K562 (cell line): Measurements from ENCODE around the gene MIX23. TPM values are rescaled to one million over a fixed set of nuclear protein-coding genes. Genes with fewer than 3 reads are reported as not detected.

ENCODE experiments used
- CAMTA2 ChIP-seq: fragments of 250-450 bp; sonication (Bioruptor Pico); conservative IDR thresholded peaks from 2 replicates; pipeline ENCODE4 v1.5.1; 2022
- CBFA2T3 ChIP-seq: fragments of 450-650 bp; IDR thresholded peaks from 2 replicates; pipeline ENCODE4 v1.6.1; 2017
- CHD2 ChIP-seq: IDR thresholded peaks from 2 replicates; pipeline ENCODE4 v1.6.1; 2011; ENCODE audit warnings: low read depth, low read length
- E2F3 ChIP-seq: fragments of 250-450 bp; sonication (Bioruptor Pico); IDR thresholded peaks from 2 replicates; pipeline ENCODE4 v1.4.0; 2020; ENCODE audit warnings: mild to moderate bottlenecking
- EP400 ChIP-seq: fragments of 450-650 bp; IDR thresholded peaks from 2 replicates; pipeline ENCODE4 v1.6.1; 2017; ENCODE audit warnings: antibody characterized with exemption, mild to moderate bottlenecking, moderate library complexity
- ETV5 ChIP-seq: sonication (generic); formaldehyde crosslinking; IDR thresholded peaks from 2 replicates; pipeline ENCODE4 v1.4.0; 2020; ENCODE audit warnings: low read depth, mild to moderate bottlenecking, missing genetic modification reagents
- FIP1L1 ChIP-seq: fragments of 200-400 bp; formaldehyde crosslinking; IDR thresholded peaks from 2 replicates; pipeline ENCODE4 v1.6.1; 2018; ENCODE audit warnings: mild to moderate bottlenecking, low read depth, low read length; ENCODE audit not compliant: poor library complexity, severe bottlenecking
- GATAD2B ChIP-seq: fragments of 450-650 bp; IDR thresholded peaks from 2 replicates; pipeline ENCODE4 v1.6.1; 2017; ENCODE audit warnings: mild to moderate bottlenecking, borderline replicate concordance
- HNRNPH1 ChIP-seq: fragments of 200-400 bp; formaldehyde crosslinking; optimal IDR thresholded peaks from 2 replicates; pipeline ENCODE3; 2017; ENCODE audit warnings: low read depth, mild to moderate bottlenecking, low read length, moderate library complexity
- KDM2B ChIP-seq: fragments of 250-450 bp; sonication (Bioruptor Pico); IDR thresholded peaks from 2 replicates; pipeline ENCODE4 v1.8.0; 2021; ENCODE audit warnings: mild to moderate bottlenecking, moderate library complexity
- L3MBTL2 ChIP-seq: fragments of 450-650 bp; IDR thresholded peaks from 2 replicates; pipeline ENCODE4 v1.6.1; 2016; ENCODE audit warnings: mild to moderate bottlenecking, moderate library complexity
- PHF8 ChIP-seq: fragments of 200-600 bp; sonication (generic); IDR thresholded peaks from 2 replicates; pipeline ENCODE4 v1.6.1; 2012; ENCODE audit warnings: mixed run types, mild to moderate bottlenecking, inconsistent platforms, low read length, moderate library complexity, borderline replicate concordance
- RNF2 ChIP-seq: sonication (generic); IDR thresholded peaks from 2 replicates; pipeline ENCODE4 v1.6.1; 2016
- SMAD4 ChIP-seq: fragments of 250-450 bp; sonication (Bioruptor Pico); conservative IDR thresholded peaks from 2 replicates; pipeline ENCODE4 v1.8.0; 2021; ENCODE audit warnings: inconsistent platforms, mild to moderate bottlenecking, moderate library complexity
- SMARCC2 ChIP-seq: fragments of 450-650 bp; IDR thresholded peaks from 2 replicates; pipeline ENCODE4 v1.6.1; 2017; ENCODE audit warnings: antibody characterized with exemption, moderate library complexity, mild to moderate bottlenecking, low read depth
- THAP7 ChIP-seq: fragments of 250-450 bp; sonication (Bioruptor Pico); IDR thresholded peaks from 2 replicates; pipeline ENCODE4 v1.5.0; 2021
- THRB ChIP-seq: fragments of 450-650 bp; formaldehyde crosslinking; conservative IDR thresholded peaks from 2 replicates; pipeline ENCODE4 v1.4.0; 2022; ENCODE audit warnings: mild to moderate bottlenecking, missing genetic modification characterization
- ZNF3 ChIP-seq: fragments of 250-450 bp; sonication (Bioruptor Pico); IDR thresholded peaks from 2 replicates; pipeline ENCODE4 v1.5.0; 2021; ENCODE audit warnings: mild to moderate bottlenecking, moderate library complexity
- ZNF780A ChIP-seq: fragments of 250-450 bp; sonication (Bioruptor Pico); IDR thresholded peaks from 2 replicates; pipeline ENCODE4 v1.5.0; 2021; ENCODE audit warnings: mild to moderate bottlenecking
- polyA plus RNA-seq, 8 experiments: library from polyadenylated mRNA; depleted of rRNA in 4 of 8; stranded (reverse) in 5 of 8; unstranded in 3 of 8; fragments of >200 nt; fragmentation: Nextera tagmentation in 2 of 8; fragmentation: Illumina TruSeq in 1 of 8; extraction: Ambion mirVana in 2 of 8; extraction: Trizol in 1 of 8; gene quantifications; 2 replicates each; pipeline versions ENCODE4 v1.2.1 to v1.2.3, GENCODE V29; 2011 to 2014; ENCODE audit warnings: inconsistent platforms in 1 of 8, missing spikeins in 1 of 8
- total RNA-seq, 7 experiments: library from RNA; depleted of rRNA in 6 of 7; stranded (reverse); fragments of >200 nt in 6 of 7; fragmentation: Illumina TruSeq in 2 of 7; extraction: Trizol in 2 of 7; gene quantifications; 2 replicates each; pipeline versions ENCODE4 v1.2.1 to v1.2.3, GENCODE V29; 2011 to 2021; ENCODE audit warnings: low replicate concordance in 1 of 7
- TF ChIP-seq, protein P1 (sequence below): fragments of 250-450 bp; sonication (Bioruptor Pico); IDR thresholded peaks from 2 replicates; pipeline ENCODE4 v1.5.0; 2021; ENCODE audit warnings: mild to moderate bottlenecking, borderline replicate concordance
- TF ChIP-seq, protein P2 (sequence below): sonication (generic); formaldehyde crosslinking; IDR thresholded peaks from 2 replicates; pipeline ENCODE4 v1.8.0; 2023; ENCODE audit warnings: mild to moderate bottlenecking, missing genetic modification reagents

Gene MIX23
- total and polyA plus RNA-seq, 9 of the 15 experiments (the other 6 are each of a cell fraction or from before 2014, with no cell fraction given) = 45.5 to 185 (median 106) TPM

DNA sequence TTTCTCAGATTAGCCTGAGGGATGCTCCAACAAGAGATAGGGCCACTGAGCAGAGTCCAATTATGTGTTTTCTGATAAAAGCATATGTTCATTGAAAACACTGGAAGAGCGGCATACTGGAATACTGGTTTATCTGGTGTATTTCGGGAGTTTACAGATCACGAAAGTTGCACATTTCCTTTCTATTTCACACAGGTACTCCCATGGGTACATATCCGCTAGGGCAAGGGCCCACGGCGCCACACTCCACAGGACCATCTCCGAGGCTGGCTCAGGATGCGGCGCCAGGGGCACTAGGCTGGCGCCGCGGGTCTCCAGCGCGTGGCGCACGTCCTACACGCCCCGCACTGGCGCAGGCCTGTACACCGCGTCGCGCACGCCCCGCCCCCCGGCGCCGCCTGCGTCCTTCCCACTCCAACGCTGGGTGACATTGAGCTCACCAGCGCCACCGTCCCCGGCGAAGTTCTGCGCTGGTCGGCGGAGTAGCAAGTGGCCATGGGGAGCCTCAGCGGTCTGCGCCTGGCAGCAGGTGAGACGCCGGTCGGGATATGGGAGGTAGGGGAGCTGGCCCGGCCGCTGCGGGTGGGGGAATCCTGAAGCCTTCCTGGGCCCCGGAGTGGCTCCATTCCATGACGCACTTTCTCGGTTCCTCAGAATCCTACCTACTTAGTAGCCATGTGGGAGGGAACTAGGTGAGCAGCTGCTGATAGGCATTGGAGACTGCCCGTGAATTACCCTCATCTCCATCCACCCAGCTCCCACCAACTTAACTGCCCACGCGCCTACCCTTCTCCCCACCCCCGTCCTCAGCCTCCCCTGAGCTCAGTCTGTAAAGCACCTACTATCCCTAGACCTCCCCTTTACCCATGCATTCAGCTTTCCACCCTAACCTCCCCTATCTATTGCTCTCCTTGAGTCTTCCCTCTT is 1.0 kb upstream of the MIX23 start, which contains the start of gene FAM162A (continued):
- no peak for TF ChIP-seq CBFA2T3
- TF ChIP-seq, protein P1, sequence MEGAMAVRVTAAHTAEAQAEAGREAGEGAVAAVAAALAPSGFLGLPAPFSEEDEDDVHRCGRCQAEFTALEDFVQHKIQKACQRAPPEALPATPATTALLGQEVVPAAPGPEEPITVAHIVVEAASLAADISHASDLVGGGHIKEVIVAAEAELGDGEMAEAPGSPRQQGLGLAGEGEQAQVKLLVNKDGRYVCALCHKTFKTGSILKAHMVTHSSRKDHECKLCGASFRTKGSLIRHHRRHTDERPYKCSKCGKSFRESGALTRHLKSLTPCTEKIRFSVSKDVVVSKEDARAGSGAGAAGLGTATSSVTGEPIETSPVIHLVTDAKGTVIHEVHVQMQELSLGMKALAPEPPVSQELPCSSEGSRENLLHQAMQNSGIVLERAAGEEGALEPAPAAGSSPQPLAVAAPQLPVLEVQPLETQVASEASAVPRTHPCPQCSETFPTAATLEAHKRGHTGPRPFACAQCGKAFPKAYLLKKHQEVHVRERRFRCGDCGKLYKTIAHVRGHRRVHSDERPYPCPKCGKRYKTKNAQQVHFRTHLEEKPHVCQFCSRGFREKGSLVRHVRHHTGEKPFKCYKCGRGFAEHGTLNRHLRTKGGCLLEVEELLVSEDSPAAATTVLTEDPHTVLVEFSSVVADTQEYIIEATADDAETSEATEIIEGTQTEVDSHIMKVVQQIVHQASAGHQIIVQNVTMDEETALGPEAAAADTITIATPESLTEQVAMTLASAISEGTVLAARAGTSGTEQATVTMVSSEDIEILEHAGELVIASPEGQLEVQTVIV (CRISPR knock-in tag) = no peak
- 0 out of 2 replicates have a peak, but pooled peaks have one; percentile 50 for TF ChIP-seq GATAD2B
- no peak for TF ChIP-seq ETV5 (CRISPR knock-in tag)
- no peak for TF ChIP-seq ZNF3 (CRISPR knock-in tag)
- TF ChIP-seq EP400 = peak; percentile 76; the same call in 1 of the 2 replicates
- TF ChIP-seq THAP7 = no peak
- no peak for TF ChIP-seq RNF2
- TF ChIP-seq HNRNPH1 = no peak
- TF ChIP-seq SMAD4 = peak; percentile 55; the same call in 1 of the 2 replicates
- peak; percentile 78 for TF ChIP-seq PHF8
- no peak for TF ChIP-seq KDM2B
- peak; percentile 43 for TF ChIP-seq FIP1L1
- no peak for TF ChIP-seq E2F3 (CRISPR knock-in tag)
- TF ChIP-seq THRB (CRISPR knock-in tag) = no peak
- peak; percentile 73 for TF ChIP-seq L3MBTL2
- no peak for TF ChIP-seq SMARCC2
- TF ChIP-seq, protein P2, sequence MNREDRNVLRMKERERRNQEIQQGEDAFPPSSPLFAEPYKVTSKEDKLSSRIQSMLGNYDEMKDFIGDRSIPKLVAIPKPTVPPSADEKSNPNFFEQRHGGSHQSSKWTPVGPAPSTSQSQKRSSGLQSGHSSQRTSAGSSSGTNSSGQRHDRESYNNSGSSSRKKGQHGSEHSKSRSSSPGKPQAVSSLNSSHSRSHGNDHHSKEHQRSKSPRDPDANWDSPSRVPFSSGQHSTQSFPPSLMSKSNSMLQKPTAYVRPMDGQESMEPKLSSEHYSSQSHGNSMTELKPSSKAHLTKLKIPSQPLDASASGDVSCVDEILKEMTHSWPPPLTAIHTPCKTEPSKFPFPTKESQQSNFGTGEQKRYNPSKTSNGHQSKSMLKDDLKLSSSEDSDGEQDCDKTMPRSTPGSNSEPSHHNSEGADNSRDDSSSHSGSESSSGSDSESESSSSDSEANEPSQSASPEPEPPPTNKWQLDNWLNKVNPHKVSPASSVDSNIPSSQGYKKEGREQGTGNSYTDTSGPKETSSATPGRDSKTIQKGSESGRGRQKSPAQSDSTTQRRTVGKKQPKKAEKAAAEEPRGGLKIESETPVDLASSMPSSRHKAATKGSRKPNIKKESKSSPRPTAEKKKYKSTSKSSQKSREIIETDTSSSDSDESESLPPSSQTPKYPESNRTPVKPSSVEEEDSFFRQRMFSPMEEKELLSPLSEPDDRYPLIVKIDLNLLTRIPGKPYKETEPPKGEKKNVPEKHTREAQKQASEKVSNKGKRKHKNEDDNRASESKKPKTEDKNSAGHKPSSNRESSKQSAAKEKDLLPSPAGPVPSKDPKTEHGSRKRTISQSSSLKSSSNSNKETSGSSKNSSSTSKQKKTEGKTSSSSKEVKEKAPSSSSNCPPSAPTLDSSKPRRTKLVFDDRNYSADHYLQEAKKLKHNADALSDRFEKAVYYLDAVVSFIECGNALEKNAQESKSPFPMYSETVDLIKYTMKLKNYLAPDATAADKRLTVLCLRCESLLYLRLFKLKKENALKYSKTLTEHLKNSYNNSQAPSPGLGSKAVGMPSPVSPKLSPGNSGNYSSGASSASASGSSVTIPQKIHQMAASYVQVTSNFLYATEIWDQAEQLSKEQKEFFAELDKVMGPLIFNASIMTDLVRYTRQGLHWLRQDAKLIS (CRISPR knock-in tag) = no peak
- TF ChIP-seq CAMTA2 (CRISPR knock-in tag) = no peak
- no peak for TF ChIP-seq CHD2
- no peak for TF ChIP-seq ZNF780A (CRISPR knock-in tag)
